ELF-1 (cell line): ENCODE results near the gene PPT2.
"Not testable (repeated sequence)": the region's sequence is repeated elsewhere in the genome, so short reads cannot be mapped to it uniquely, and the experiment has no call there.

ENCODE experiments used
- DNase-seq: peaks from one replicate; pipeline ENCODE4 v3.0.0-alpha.2; 2016; ENCODE audit warnings: low read depth, low spot score

Gene PPT2

GRCh38 chr6:32204268-32204715, 50.4 kb downstream of the PPT2 start:
- peak; percentile 64 for DNase-seq

DNA sequence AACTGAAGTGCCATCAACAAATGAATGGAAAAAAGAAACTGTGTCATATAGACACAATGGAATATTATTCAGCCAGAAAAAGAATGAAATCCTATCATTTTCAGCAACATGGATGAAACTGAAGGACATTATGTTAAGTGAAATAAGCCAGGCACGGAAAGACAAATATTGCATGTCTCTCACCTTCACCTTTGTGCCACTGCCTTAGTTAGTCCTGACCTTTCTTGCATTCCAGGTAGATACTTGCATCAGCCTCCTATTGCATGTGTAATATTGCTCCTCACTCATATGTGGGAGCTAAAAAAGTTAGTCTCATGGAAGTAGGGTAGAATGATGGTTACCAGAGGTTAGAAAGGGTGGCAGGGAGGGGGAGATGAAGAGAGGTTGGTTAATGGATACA, 55.1 kb downstream of the PPT2 start:
- DNase-seq = no peak

GRCh38 chr6:32210191-32210601, 56.3 kb downstream of the PPT2 start:
- DNase-seq = no peak

- DNase-seq = not testable (repeated sequence)
These were observed 57.5 kb downstream of the PPT2 start for GRCh38 chr6:32211432-32211831.

DNA sequence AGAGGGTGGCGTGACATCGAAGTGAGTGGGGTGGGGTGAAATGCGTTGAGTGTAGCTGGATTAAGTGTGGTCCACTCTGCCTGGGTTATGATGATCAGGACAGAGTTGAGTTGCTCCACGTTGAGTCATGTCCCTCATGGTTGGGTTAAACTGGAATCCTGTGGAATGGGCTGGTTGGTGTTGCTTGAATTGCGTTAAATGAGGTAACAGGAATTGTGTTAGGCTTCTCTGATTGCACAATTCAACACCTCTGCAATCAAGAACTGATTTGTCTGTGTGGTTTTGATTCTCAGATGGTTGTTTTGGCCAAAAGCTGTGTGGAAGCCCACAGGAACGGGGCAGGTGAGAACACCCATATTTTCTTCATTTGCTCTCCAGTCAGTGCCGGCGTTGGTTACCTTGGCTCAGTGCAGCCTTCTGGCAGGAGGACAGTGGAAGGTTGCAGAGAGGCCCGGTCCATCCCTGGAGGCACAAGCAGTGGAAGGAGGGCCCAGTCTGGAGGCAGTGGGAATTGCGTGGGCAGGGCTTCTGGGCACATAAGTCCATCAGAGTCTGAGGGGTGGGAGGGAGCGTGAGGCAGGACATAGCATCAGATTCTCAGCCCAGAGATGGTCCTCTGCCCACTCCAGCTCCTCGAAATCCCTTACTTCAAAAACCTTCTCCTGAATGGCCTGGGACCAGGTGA, 58.3 kb downstream of the PPT2 start:
- no peak for DNase-seq
